GM12878 (cell line): ENCODE data around the gene ULK1. TPM values are rescaled to one million over a fixed set of nuclear protein-coding genes. Genes with fewer than 3 reads are reported as not detected.

Source experiments
- ATAC-seq: fragments of 200-7000 bp; cut with Tn5 transposase; 3 replicates; pipeline ENCODE4 v1.9.1; 2020; ENCODE audit warnings: mild to moderate bottlenecking, moderate library complexity
- BruUV-seq: library from RNA; stranded (reverse); fragments of 400-500 nt; replicated peaks from 2 replicates; lab custom pipeline; 2021; lab: Mats Ljungman, UMichigan
- CTCF ChIA-PET: fragments of 300-600 bp; sonication (Branson Sonifier 250); formaldehyde crosslinking; extraction: SDS; loops from one replicate; lab custom pipeline; 2021; ENCODE audit warnings: inconsistent platforms; lab: Yijun Ruan, JAX
- POLR2A ChIA-PET: fragments of 350-600 bp; formaldehyde crosslinking; extraction: SDS; loops from one replicate; lab custom pipeline; 2021; ENCODE audit warnings: inconsistent platforms; lab: Charles Lee
- RAD21 ChIA-PET: fragments of 300-600 bp; sonication (Branson Sonifier 250); formaldehyde crosslinking; loops from one replicate; lab custom pipeline; 2023; ENCODE audit warnings: antibody characterized with exemption; ENCODE audit not compliant: unreplicated experiment; lab: Charles Lee
- SMC1A ChIA-PET: fragments of 300-600 bp; sonication (Branson Sonifier 250); formaldehyde crosslinking; loops from one replicate; lab custom pipeline; 2023; ENCODE audit not compliant: unreplicated experiment, uncharacterized antibody; lab: Charles Lee
- DNase-seq: peaks from one replicate; pipeline ENCODE4 v3.0.0-alpha.2; 2011; ENCODE audit warnings: low read depth, low spot score
- FAIRE-seq: peaks from 3 replicates; lab custom pipeline; 2011; peaks lifted over from hg19 to GRCh38; lab: Jason Lieb, UNC
- H2AFZ ChIP-seq: 2 replicates; pipeline ENCODE4 v1.6.0; 2011; ENCODE audit warnings: low read depth, low read length, control low read depth; ENCODE audit not compliant: control insufficient read depth
- H3K27ac ChIP-seq: 2 replicates; pipeline ENCODE4 v1.5.1; 2011; ENCODE audit warnings: control low read depth; ENCODE audit not compliant: control insufficient read depth, insufficient read depth
- H3K27me3 ChIP-seq, 2 experiments: replicated peaks in 1 of 2; 2 replicates each; pipeline versions ENCODE4 v1.6.0 to v1.6.1; 2011; ENCODE audit warnings: low read length in 1 of 2; ENCODE audit not compliant: control insufficient read depth in 2 of 2, insufficient read depth in 2 of 2
- H3K36me3 ChIP-seq, 2 experiments: 2 replicates each; pipeline ENCODE4 v1.5.1; 2011; ENCODE audit warnings: low read length in 1 of 2; ENCODE audit not compliant: control insufficient read depth in 2 of 2, insufficient read depth in 2 of 2
- H3K4me1 ChIP-seq: 2 replicates; pipeline ENCODE4 v1.6.1; 2011; ENCODE audit warnings: mild to moderate bottlenecking, low read length, moderate library complexity, mixed read lengths; ENCODE audit not compliant: control insufficient read depth, insufficient read depth
- H3K4me2 ChIP-seq: 2 replicates; pipeline ENCODE4 v1.6.0; 2011; ENCODE audit warnings: control low read depth; ENCODE audit not compliant: control insufficient read depth, insufficient read depth
- H3K4me3 ChIP-seq: fragments of 200-600 bp; sonication (generic); 2 replicates; pipeline ENCODE4 v1.5.1; 2016
- H3K79me2 ChIP-seq: 2 replicates; pipeline ENCODE4 v1.6.0; 2011; ENCODE audit warnings: low read length; ENCODE audit not compliant: control insufficient read depth, insufficient read depth
- H3K9ac ChIP-seq: 2 replicates; pipeline ENCODE4 v1.8.0; 2011; ENCODE audit warnings: low read length, control low read depth, mixed read lengths; ENCODE audit not compliant: control insufficient read depth, insufficient read depth
- H3K9me3 ChIP-seq: replicated peaks from 3 replicates; pipeline ENCODE4 v1.5.1; 2011; ENCODE audit warnings: mild to moderate bottlenecking, low read length; ENCODE audit not compliant: control insufficient read depth, insufficient read depth
- H4K20me1 ChIP-seq: 2 replicates; pipeline ENCODE4 v1.6.0; 2011; ENCODE audit not compliant: control insufficient read depth, insufficient read depth
- HDAC2 ChIP-seq: fragments of 200-600 bp; sonication (generic); IDR thresholded peaks from 2 replicates; pipeline ENCODE4 v1.6.1; 2017
- MEF2B ChIP-seq: fragments of 450-650 bp; IDR thresholded peaks from 2 replicates; pipeline ENCODE4 v1.6.1; 2018; ENCODE audit warnings: mild to moderate bottlenecking, moderate library complexity; ENCODE audit not compliant: partially characterized antibody, poor library complexity, severe bottlenecking
- SPI1 ChIP-seq: IDR thresholded peaks from 2 replicates; pipeline ENCODE4 v1.6.1; 2011; ENCODE audit warnings: low read depth, mild to moderate bottlenecking, low read length, moderate library complexity, borderline replicate concordance; ENCODE audit not compliant: insufficient read depth
- ZNF24 ChIP-seq: fragments of 450-650 bp; IDR thresholded peaks from 2 replicates; pipeline ENCODE4 v1.6.1; 2017; ENCODE audit warnings: antibody characterized with exemption, mild to moderate bottlenecking
- ZNF274 ChIP-seq: IDR thresholded peaks from one replicate; pipeline ENCODE4 v1.8.0; 2011; ENCODE audit not compliant: insufficient read length, insufficient read depth
- WGBS: methylation state at CpG from one replicate; pipeline ENCODE4 v1.1.6; 2016; ENCODE audit warnings: low lambda C conversion rate; ENCODE audit not compliant: insufficient replicate concordance, insufficient coverage; ENCODE audit errors: missing lambda C conversion rate; 5-methylcytosine and 5-hydroxymethylcytosine counted together
- in situ Hi-C: fragments of 300-500 bp; cut with MboI; formaldehyde crosslinking; loops from 9 replicates; pipeline ENCODE4 v1.14.3; 2018; ENCODE audit warnings: mixed read lengths
- intact Hi-C: fragments of 100-400 bp; cut with micrococcal nuclease; formaldehyde crosslinking; loops from one replicate; pipeline ENCODE4 v1.14.2; 2022; ENCODE audit not compliant: unreplicated experiment
- polyA plus RNA-seq, 11 experiments: library from polyadenylated mRNA; depleted of rRNA in 4 of 11; unstranded in 6 of 11; stranded (reverse) in 5 of 11; fragments of >200 nt; fragmentation: Nextera tagmentation in 4 of 11; fragmentation: Illumina TruSeq in 1 of 11; extraction: Ambion mirVana in 4 of 11; extraction: Trizol in 1 of 11; gene quantifications; 1 replicate in 1 of 11; 2 replicates in 10 of 11; pipeline versions ENCODE4 v1.2.1 to v1.2.3, GENCODE V29; 2011 to 2016; ENCODE audit warnings: inconsistent platforms in 2 of 11, missing spikeins in 2 of 11, low read depth in 1 of 11
- total RNA-seq, 4 experiments: library from RNA; depleted of rRNA in 3 of 4; stranded (reverse); fragments of >200 nt in 3 of 4; fragmentation: Illumina TruSeq in 1 of 4; extraction: Trizol in 1 of 4; gene quantifications; 2 replicates each; pipeline versions ENCODE4 v1.2.1 to v1.2.3, GENCODE V29; 2013 to 2021
- TF ChIP-seq, protein P1 (sequence below): IDR thresholded peaks from 2 replicates; pipeline ENCODE4 v1.6.1; 2012; ENCODE audit warnings: low read depth, low read length, improper control_type of control experiment
- TF ChIP-seq, protein P2 (sequence below): IDR thresholded peaks from 2 replicates; pipeline ENCODE4 v1.6.1; 2012; ENCODE audit warnings: improper control_type of control experiment, low read depth, low read length; ENCODE audit not compliant: insufficient replicate concordance
- TF ChIP-seq, protein P3 (sequence below): IDR thresholded peaks from 2 replicates; pipeline ENCODE4 v1.6.1; 2011; ENCODE audit warnings: borderline replicate concordance, low read depth, mild to moderate bottlenecking, moderate library complexity, low read length; ENCODE audit not compliant: insufficient read depth, poor library complexity, severe bottlenecking

The ULK1 gene
- total and polyA plus RNA-seq, 10 of the 15 experiments (the other 5 are each of a cell fraction or from before 2014, with no cell fraction given) = 0.13 to 14.1 (median 1.5) TPM

DNA sequence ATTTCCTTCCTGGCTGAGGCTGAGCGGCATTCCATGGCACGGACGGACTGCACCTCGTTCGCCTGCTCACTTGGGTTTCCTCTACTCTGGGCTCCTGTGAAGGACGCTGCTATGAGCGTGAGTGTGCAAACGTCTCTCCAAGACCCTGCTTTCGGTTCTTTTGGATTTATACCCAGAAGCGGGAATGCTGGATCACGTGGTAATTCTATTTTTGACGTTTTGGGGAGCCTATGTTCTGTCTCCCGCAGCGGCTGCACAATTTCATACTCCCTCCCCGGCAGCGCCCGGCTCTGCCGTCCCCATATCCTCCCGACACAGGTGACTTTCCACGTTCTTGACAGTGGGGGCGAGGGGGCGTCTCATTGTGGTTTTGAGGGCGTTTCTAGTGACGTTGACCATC lies 45.7 kb upstream of the ULK1 start:
- no peak for ATAC-seq
- Histone ChIP-seq H3K4me3 (no peak overlapping the region), H3K4me2 (no peak overlapping the region), H3K4me1 (peaks cover 3% of the 10 kb centered on the region; the same call in 1 of the 2 replicates), H3K36me3 (no peaks in the 10 kb centered on the region), H3K79me2 (no peaks in the 10 kb centered on the region), H4K20me1 (no peaks in the 10 kb centered on the region), H2AFZ (no peak overlapping the region), H3K27me3 (no peaks in the 10 kb centered on the region), H3K9me3 (no peaks in the 10 kb centered on the region), H3K9ac (no peak overlapping the region), H3K27ac (no peak overlapping the region)
- in situ Hi-C loops (no loop called here), intact Hi-C loops (no loop called here)
- POLR2A ChIA-PET = no interaction called here
- TF ChIP-seq, protein P1, sequence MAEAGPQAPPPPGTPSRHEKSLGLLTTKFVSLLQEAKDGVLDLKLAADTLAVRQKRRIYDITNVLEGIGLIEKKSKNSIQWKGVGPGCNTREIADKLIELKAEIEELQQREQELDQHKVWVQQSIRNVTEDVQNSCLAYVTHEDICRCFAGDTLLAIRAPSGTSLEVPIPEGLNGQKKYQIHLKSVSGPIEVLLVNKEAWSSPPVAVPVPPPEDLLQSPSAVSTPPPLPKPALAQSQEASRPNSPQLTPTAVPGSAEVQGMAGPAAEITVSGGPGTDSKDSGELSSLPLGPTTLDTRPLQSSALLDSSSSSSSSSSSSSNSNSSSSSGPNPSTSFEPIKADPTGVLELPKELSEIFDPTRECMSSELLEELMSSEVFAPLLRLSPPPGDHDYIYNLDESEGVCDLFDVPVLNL = no peak
- TF ChIP-seq ZNF24 (no peak), MEF2B (no peak), ZNF274 (no peak), SPI1 (no peak), HDAC2 (no peak)
- TF ChIP-seq, protein P2, sequence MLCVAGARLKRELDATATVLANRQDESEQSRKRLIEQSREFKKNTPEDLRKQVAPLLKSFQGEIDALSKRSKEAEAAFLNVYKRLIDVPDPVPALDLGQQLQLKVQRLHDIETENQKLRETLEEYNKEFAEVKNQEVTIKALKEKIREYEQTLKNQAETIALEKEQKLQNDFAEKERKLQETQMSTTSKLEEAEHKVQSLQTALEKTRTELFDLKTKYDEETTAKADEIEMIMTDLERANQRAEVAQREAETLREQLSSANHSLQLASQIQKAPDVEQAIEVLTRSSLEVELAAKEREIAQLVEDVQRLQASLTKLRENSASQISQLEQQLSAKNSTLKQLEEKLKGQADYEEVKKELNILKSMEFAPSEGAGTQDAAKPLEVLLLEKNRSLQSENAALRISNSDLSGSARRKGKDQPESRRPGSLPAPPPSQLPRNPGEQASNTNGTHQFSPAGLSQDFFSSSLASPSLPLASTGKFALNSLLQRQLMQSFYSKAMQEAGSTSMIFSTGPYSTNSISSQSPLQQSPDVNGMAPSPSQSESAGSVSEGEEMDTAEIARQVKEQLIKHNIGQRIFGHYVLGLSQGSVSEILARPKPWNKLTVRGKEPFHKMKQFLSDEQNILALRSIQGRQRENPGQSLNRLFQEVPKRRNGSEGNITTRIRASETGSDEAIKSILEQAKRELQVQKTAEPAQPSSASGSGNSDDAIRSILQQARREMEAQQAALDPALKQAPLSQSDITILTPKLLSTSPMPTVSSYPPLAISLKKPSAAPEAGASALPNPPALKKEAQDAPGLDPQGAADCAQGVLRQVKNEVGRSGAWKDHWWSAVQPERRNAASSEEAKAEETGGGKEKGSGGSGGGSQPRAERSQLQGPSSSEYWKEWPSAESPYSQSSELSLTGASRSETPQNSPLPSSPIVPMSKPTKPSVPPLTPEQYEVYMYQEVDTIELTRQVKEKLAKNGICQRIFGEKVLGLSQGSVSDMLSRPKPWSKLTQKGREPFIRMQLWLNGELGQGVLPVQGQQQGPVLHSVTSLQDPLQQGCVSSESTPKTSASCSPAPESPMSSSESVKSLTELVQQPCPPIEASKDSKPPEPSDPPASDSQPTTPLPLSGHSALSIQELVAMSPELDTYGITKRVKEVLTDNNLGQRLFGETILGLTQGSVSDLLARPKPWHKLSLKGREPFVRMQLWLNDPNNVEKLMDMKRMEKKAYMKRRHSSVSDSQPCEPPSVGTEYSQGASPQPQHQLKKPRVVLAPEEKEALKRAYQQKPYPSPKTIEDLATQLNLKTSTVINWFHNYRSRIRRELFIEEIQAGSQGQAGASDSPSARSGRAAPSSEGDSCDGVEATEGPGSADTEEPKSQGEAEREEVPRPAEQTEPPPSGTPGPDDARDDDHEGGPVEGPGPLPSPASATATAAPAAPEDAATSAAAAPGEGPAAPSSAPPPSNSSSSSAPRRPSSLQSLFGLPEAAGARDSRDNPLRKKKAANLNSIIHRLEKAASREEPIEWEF = no peak
- TF ChIP-seq, protein P3, sequence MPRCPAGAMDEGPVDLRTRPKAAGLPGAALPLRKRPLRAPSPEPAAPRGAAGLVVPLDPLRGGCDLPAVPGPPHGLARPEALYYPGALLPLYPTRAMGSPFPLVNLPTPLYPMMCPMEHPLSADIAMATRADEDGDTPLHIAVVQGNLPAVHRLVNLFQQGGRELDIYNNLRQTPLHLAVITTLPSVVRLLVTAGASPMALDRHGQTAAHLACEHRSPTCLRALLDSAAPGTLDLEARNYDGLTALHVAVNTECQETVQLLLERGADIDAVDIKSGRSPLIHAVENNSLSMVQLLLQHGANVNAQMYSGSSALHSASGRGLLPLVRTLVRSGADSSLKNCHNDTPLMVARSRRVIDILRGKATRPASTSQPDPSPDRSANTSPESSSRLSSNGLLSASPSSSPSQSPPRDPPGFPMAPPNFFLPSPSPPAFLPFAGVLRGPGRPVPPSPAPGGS = no peak
- no peak for DNase-seq
- CTCF ChIA-PET = no interaction called here
- SMC1A ChIA-PET = no interaction called here
- no TSS peak for BruUV-seq
- WGBS = 67% methylated on average over 23 of the region's 24 CpGs
- no peak for FAIRE-seq
- RAD21 ChIA-PET = no interaction called here
